ENCODE measurements around the gene GLA. TPM values are rescaled to one million over a fixed set of nuclear protein-coding genes. Genes with fewer than 3 reads are reported as not detected.
A peak's percentile ranks its signal among the peaks of the same experiment; 100 is the strongest.

Gene GLA
- total and polyA plus RNA-seq, 9 of the 15 experiments (the other 6 are each of a cell fraction or from before 2014, with no cell fraction given) = 41.7 to 146 (median 73.8) TPM

GRCh38 chrX:101407748-101408531 is at the start of gene GLA, which contains the start of gene HNRNPH2 (continued):
- TF ChIP-seq GTF2F1 (IDR thresholded peaks at IDR 0.05; ENCODE audit: low read depth, low read length) (peak; percentile 83; the same call in 1 of the 2 replicates), MEF2D (tag; conservative IDR thresholded peaks at IDR 0.05; ENCODE audit: low read depth) (peak; percentile 39; the same call in 1 of the 2 replicates), RBM22 (IDR thresholded peaks at IDR 0.05; ENCODE audit: low read depth, low read length, poor library complexity, severe bottlenecking) (no peak), HDAC2 (IDR thresholded peaks at IDR 0.05) (peak; percentile 84), BRD4 (IDR thresholded peaks at IDR 0.05) (0 out of 2 replicates have a peak, but pooled peaks have one; percentile 72), USF2 (CRISPR knock-in tag; IDR thresholded peaks at IDR 0.05) (peak; percentile 98), ARID1B (IDR thresholded peaks at IDR 0.05) (peak; percentile 52), REST (IDR thresholded peaks at IDR 0.05; ENCODE audit: borderline replicate concordance) (peak; percentile 95), REST (CRISPR knock-in tag; IDR thresholded peaks at IDR 0.05; ENCODE audit: low read depth) (no peak), GTF2E2 (tag; IDR thresholded peaks at IDR 0.05) (0 out of 2 replicates have a peak, but pooled peaks have one; percentile 28), NCOA1 (IDR thresholded peaks at IDR 0.05; ENCODE audit: low read depth) (peak; percentile 86), HCFC1 (IDR thresholded peaks at IDR 0.05; ENCODE audit: low read depth, low read length) (peak; percentile 22; the same call in 1 of the 2 replicates), NRF1 (conservative IDR thresholded peaks at IDR 0.05 in 1 of 2, IDR thresholded peaks at IDR 0.05 in 1 of 2) (peak; percentile 87 to 89), ZNF408 (CRISPR knock-in tag; IDR thresholded peaks at IDR 0.05; ENCODE audit: low read depth) (no peak), RNF2 (IDR thresholded peaks at IDR 0.05) (peak; percentile 49), EHMT2 (IDR thresholded peaks at IDR 0.05) (0 out of 2 replicates have a peak, but pooled peaks have one; percentile 26), TRIM24 (IDR thresholded peaks at IDR 0.05) (peak in 1 of 2 experiments; percentile 56; a peak in 2 of 4 replicates), DDX20 (tag; IDR thresholded peaks at IDR 0.05; ENCODE audit: low read depth) (no peak), VEZF1 (CRISPR knock-in tag; IDR thresholded peaks at IDR 0.05) (peak; percentile 93)

All from K562 (cell line).